GM12892 (cell line): ENCODE results near the gene AMBP.

Experiments used
- POLR2AphosphoS5 ChIP-seq: IDR thresholded peaks from 2 replicates; pipeline ENCODE4 v1.6.1; 2011; ENCODE audit warnings: low read depth, low read length, control low read depth
- TAF1 ChIP-seq: IDR thresholded peaks from 2 replicates; pipeline ENCODE4 v1.6.1; 2011; ENCODE audit warnings: low read depth, mild to moderate bottlenecking, control low read depth, low read length, borderline replicate concordance

- TF ChIP-seq POLR2AphosphoS5 (no peak), TAF1 (no peak)
These were observed 14.2 kb upstream of the AMBP start for GRCh38 chr9:114092336-114092735.
